ENCODE measurements around the gene VEGFA. TPM values are rescaled to one million over a fixed set of nuclear protein-coding genes. Genes with fewer than 3 reads are reported as not detected.

VEGFA gene
- total and polyA plus RNA-seq, 2 donors: 63.8 to 85.7 TPM

DNA sequence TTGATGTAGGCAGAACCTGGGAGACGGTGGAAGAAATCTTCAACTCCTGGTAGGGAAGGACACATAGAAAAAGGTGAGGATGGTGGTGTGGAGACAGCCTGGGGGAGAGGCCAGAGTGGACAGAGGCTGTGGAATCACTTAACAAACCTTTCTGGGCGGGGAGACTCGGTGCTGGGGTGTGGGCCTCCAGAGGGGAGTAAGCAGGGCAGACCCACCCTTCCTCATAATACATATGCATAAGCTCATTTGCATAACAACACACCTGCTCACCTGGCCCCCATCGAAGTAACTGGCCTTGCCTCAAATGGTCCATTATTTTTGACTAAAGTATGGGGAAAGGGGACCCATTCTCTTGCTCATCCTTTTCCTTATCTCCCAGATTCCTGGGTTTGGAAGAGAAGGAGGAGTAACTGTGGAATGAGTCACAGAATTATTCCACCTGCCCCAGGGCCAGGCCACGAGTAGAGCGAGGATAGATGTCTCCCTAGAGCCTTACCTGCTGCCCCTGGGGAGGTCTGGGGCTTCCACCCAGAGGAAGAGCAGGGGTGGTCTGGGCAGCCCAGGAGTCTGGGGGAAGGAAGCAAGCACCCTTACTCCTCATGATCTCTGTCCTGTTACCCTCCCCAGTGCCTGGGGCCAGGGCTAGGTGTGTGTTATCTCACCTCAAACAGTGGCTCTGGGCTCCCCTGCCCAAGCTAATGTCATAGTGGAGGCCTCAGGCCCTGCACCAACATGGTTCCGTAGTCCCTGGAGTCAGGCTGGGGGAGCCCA, 10.7 kb upstream of the VEGFA start:
- Histone ChIP-seq H3K4me3 (ENCODE audit: low read depth, low read length) (no peak overlapping the region), H3K4me1 (ENCODE audit: insufficient read depth) (no peaks in the 10 kb centered on the region), H3K36me3 (ENCODE audit: insufficient read depth) (no peaks in the 10 kb centered on the region), H3K27ac (ENCODE audit: low read depth) (no peak overlapping the region)
- no peak for DNase-seq (ENCODE audit: extremely low spot score)
- WGBS: 67% methylated on average over 7 of the region's 7 CpGs

GRCh38 chr6:43759907-43760206, 10.2 kb upstream of the VEGFA start:
- DNase-seq (ENCODE audit: extremely low spot score): no peak
- Histone ChIP-seq H3K36me3 (ENCODE audit: insufficient read depth) (no peaks in the 10 kb centered on the region), H3K27ac (ENCODE audit: low read depth) (no peak overlapping the region), H3K4me3 (ENCODE audit: low read depth, low read length) (no peak overlapping the region), H3K4me1 (ENCODE audit: insufficient read depth) (no peaks in the 10 kb centered on the region)
- WGBS: 81% methylated on average over 4 of the region's 4 CpGs

- WGBS: 78% methylated on average over 15 of the region's 15 CpGs
- Histone ChIP-seq H3K27ac (ENCODE audit: low read depth) (no peak overlapping the region), H3K4me3 (ENCODE audit: low read depth, low read length) (no peak overlapping the region), H3K4me1 (ENCODE audit: insufficient read depth) (no peaks in the 10 kb centered on the region), H3K36me3 (ENCODE audit: insufficient read depth) (no peaks in the 10 kb centered on the region)
- DNase-seq (ENCODE audit: extremely low spot score): no peak
Measured at GRCh38 chr6:43760210-43761168, 9.5 kb upstream of the VEGFA start.

GRCh38 chr6:43761666-43762409, 8.2 kb upstream of the VEGFA start:
- no peak for DNase-seq (ENCODE audit: extremely low spot score)
- Histone ChIP-seq H3K36me3 (ENCODE audit: insufficient read depth) (no peaks in the 10 kb centered on the region), H3K4me1 (ENCODE audit: insufficient read depth) (no peaks in the 10 kb centered on the region), H3K4me3 (ENCODE audit: low read depth, low read length) (no peak overlapping the region), H3K27ac (ENCODE audit: low read depth) (no peak overlapping the region)
- WGBS: 92% methylated on average over 9 of the region's 9 CpGs

GRCh38 chr6:43762410-43762768, 7.6 kb upstream of the VEGFA start:
- Histone ChIP-seq H3K4me3 (ENCODE audit: low read depth, low read length) (no peak overlapping the region), H3K36me3 (ENCODE audit: insufficient read depth) (no peaks in the 10 kb centered on the region), H3K27ac (ENCODE audit: low read depth) (no peak overlapping the region), H3K4me1 (ENCODE audit: insufficient read depth) (no peaks in the 10 kb centered on the region)
- WGBS: 83% methylated on average over 5 of the region's 5 CpGs
- no peak for DNase-seq (ENCODE audit: extremely low spot score)

GRCh38 chr6:43762966-43763695, 6.9 kb upstream of the VEGFA start:
- Histone ChIP-seq H3K4me3 (ENCODE audit: low read depth, low read length) (no peak overlapping the region), H3K4me1 (ENCODE audit: insufficient read depth) (no peaks in the 10 kb centered on the region), H3K36me3 (ENCODE audit: insufficient read depth) (no peaks in the 10 kb centered on the region), H3K27ac (ENCODE audit: low read depth) (no peak overlapping the region)
- DNase-seq (ENCODE audit: extremely low spot score): no peak
- 40% methylated on average over 6 of the region's 6 CpGs for WGBS

GRCh38 chr6:43763812-43764522, 6.0 kb upstream of the VEGFA start:
- H3K27ac ChIP-seq (ENCODE audit: low read depth): no peak overlapping the region
- no peak for DNase-seq (ENCODE audit: extremely low spot score)
- H3K4me1 ChIP-seq (ENCODE audit: insufficient read depth): no peaks in the 10 kb centered on the region
- WGBS: 92% methylated on average over 7 of the region's 7 CpGs
- H3K36me3 ChIP-seq (ENCODE audit: insufficient read depth): no peaks in the 10 kb centered on the region
- no peak overlapping the region for H3K4me3 ChIP-seq (ENCODE audit: low read depth, low read length)

DNA sequence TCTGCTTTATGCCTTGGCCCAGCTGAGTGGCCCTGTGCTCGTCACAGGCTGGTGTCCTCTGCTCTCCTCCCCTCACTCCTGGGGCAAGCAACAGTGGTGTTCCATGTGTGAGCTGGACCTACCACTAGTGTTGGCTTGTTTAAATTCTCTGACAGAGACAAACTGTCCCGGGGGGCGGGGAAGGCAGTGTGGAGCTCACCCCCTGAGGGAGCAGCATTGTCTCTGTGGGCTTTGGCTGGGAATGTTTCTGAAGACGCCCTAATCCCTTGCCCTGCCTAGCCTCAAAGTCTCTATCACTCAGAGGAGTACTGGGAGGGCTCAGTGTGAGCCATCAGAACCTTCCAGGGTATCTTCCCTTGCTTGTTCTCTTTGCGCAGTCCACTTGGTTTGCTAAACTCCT, 5.2 kb upstream of the VEGFA start:
- no peak overlapping the region for H3K27ac ChIP-seq (ENCODE audit: low read depth)
- H3K36me3 ChIP-seq (ENCODE audit: insufficient read depth): no peaks in the 10 kb centered on the region
- H3K4me3 ChIP-seq (ENCODE audit: low read depth, low read length): no peak overlapping the region
- no peak for DNase-seq (ENCODE audit: extremely low spot score)
- H3K4me1 ChIP-seq (ENCODE audit: insufficient read depth): no peaks in the 10 kb centered on the region
- 84% methylated on average over 5 of the region's 5 CpGs for WGBS

DNA sequence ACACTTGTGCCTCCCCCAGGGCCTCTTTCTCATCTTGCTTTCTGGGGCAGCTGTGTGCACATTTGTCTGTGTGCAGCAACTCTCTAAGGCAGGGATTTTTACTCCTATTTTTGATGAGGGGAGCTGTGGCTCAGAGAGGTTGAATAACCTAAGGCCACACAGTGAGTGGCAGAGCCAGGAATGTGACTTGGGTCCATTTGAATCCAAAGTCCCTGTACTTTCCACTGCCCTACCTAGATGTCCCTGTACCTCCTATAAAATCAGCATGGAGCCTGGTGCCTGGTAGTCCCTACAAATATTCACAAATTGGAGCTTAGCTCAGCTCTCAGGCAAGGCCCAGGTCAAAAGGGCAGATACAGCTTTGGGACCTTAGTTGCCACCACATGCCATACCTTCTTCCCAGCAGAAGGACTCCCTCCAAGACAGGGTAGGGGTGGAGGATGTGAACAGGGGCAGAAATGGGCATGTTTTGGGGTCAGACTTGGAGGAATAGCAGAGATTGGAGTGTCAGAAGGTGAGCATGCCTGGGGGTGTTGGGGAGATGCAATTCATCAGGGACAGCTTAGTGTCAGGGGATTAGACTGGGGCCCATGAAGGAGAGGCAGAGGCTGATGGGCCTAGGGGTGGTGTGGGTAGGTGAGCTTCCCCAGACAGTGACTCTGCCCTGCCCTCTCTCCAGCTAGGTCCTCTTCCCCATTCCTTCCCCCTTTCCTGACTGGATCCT, 4.1 kb upstream of the VEGFA start:
- Histone ChIP-seq H3K27ac (ENCODE audit: low read depth) (no peak overlapping the region), H3K36me3 (ENCODE audit: insufficient read depth) (no peaks in the 10 kb centered on the region), H3K4me3 (ENCODE audit: low read depth, low read length) (no peak overlapping the region), H3K4me1 (ENCODE audit: insufficient read depth) (no peaks in the 10 kb centered on the region)
- no peak for DNase-seq (ENCODE audit: extremely low spot score)

GRCh38 chr6:43766500-43766853, 3.5 kb upstream of the VEGFA start:
- H3K27ac ChIP-seq (ENCODE audit: low read depth): no peak overlapping the region
- no peaks in the 10 kb centered on the region for H3K4me1 ChIP-seq (ENCODE audit: insufficient read depth)
- WGBS: 84% methylated on average over 1 of the region's 1 CpG
- DNase-seq (ENCODE audit: extremely low spot score): no peak
- no peaks in the 10 kb centered on the region for H3K36me3 ChIP-seq (ENCODE audit: insufficient read depth)
- H3K4me3 ChIP-seq (ENCODE audit: low read depth, low read length): no peak overlapping the region

GRCh38 chr6:43766964-43767461, 3.0 kb upstream of the VEGFA start:
- WGBS: 89% methylated on average over 10 of the region's 10 CpGs
- no peak for DNase-seq (ENCODE audit: extremely low spot score)
- Histone ChIP-seq H3K27ac (ENCODE audit: low read depth) (no peak overlapping the region), H3K4me3 (ENCODE audit: low read depth, low read length) (no peak overlapping the region), H3K4me1 (ENCODE audit: insufficient read depth) (no peaks in the 10 kb centered on the region), H3K36me3 (ENCODE audit: insufficient read depth) (no peaks in the 10 kb centered on the region)
